Measurements from ENCODE around the gene RNU1-4.
"Not testable (repeated sequence)": the region's sequence is repeated elsewhere in the genome, so short reads cannot be mapped to it uniquely, and the experiment has no call there.

Gene RNU1-4

DNA sequence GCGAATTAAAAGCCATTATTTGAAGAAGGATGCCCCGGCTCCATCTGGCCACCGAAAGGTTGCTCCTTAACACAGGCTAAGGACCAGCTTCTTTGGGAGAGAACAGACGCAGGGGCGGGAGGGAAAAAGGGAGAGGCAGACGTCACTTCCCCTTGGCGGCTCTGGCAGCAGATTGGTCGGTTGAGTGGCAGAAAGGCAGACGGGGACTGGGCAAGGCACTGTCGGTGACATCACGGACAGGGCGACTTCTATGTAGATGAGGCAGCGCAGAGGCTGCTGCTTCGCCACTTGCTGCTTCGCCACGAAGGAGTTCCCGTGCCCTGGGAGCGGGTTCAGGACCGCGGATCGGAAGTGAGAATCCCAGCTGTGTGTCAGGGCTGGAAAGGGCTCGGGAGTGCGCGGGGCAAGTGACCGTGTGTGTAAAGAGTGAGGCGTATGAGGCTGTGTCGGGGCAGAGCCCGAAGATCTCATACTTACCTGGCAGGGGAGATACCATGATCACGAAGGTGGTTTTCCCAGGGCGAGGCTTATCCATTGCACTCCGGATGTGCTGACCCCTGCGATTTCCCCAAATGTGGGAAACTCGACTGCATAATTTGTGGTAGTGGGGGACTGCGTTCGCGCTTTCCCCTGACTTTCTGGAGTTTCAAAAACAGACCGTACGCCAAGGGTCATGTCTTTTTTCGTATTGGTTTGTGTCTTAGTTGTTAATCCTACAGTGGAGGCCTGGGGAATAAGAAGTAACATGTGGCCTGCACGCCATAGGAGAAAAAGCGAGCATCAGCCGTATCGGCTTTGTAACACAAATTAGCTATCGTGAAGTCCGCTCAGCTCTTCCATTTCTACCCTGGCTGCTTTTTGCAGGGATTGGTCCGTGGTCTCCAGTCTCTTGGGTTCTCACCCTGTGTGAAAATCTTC lies at the start of gene RNU1-4:
Gene RNU1-4 (plus strand): TSS at position 470 of the 918 bp plus-strand sequence.
- not testable (repeated sequence) for DNase-seq (ENCODE audit: low spot score)

- not testable (repeated sequence) for DNase-seq (ENCODE audit: low spot score)
Observed at GRCh38 chr1:16690971-16691682, 49.2 kb upstream of the RNU1-4 start.

DNA sequence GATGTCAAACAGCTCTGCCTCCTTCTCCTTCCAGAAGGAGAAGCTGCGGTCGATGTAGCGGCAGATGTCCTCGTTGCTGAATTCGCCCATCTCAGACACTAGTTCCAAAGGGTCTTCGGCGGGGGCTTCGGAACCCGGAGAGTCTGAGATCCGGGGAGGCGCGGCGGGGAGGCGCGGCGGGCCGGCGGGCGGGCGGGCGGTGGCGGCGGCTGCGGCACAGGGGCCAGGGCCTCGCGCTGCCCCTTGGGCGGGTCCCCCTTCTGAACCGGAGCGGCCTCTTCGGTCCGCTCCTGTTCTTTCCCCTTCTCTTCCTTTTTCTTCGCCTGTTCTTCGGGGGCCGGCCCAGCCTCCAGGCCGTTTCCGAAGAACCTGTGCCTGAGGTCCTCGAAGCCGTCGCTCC lies 48.0 kb upstream of the RNU1-4 start:
- DNase-seq (ENCODE audit: low spot score) = not testable (repeated sequence)

DNA sequence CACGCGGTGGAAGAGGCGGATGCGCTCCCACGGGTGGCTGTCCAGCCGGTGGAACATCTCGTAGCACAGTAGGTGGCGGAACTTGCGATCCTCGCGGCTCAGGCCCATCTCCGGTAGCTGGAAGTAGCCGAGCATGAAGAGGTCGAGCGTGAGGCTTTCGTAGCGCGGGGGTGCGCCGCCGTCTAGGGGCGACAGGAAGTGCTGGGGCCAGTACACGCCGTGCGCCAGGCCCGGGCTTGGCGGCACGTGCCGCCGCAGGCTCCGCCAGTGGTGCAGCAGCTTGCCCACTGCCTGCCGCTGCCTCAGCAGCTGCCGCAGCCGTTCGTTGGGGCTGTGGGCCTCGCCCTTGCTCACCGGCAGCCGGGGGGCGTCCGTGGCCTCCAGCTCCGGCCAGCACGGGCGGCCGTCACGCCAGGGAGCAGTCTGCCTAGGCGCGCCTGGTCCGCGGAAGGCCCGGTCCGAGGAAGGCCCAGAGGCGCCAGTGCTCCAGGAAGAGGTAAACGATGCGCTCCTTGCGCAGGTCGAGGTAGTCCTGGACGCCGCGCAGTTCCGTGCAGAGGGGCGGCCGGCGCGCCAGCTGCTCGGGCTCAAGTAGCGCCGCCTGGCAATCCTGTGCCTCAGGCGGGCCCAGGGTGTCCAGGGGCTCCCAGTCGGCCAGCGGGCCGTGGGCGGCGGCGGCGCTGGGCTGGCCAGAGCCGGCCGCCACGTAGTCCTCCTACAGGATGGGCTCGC lies 47.4 kb upstream of the RNU1-4 start:
- not testable (repeated sequence) for DNase-seq (ENCODE audit: low spot score)

GRCh38 chr1:16693449-16694307 lies 46.6 kb upstream of the RNU1-4 start:
- not testable (repeated sequence) for DNase-seq (ENCODE audit: low spot score)

GRCh38 chr1:16694308-16694702 lies 46.0 kb upstream of the RNU1-4 start:
- DNase-seq (ENCODE audit: low spot score) = not testable (repeated sequence)

- DNase-seq (ENCODE audit: low spot score) = not testable (repeated sequence)
Observed at GRCh38 chr1:16696507-16697150, 43.7 kb upstream of the RNU1-4 start.

DNA sequence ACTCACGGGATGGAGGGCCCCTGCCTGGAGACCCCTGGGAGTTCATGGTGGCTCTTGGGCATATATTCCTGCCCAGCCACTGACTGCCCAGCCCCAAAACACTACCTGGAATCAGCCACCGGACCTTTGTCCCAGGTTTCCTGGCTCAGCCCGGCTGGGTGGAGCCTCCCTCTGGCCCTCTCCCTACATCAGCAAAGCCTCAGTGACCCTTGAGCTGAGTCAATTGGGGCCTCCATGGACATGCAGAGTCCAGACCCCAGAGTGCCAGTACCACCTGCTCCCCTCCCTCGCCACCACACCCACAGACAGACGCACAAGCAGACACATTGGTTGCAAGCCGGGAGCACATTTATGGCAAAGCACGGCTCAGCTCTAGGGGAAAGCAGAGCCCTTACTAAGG lies 43.2 kb upstream of the RNU1-4 start:
- not testable (repeated sequence) for DNase-seq (ENCODE audit: low spot score)

- DNase-seq (ENCODE audit: low spot score) = not testable (repeated sequence)
Observed at GRCh38 chr1:16699440-16699839, 40.9 kb upstream of the RNU1-4 start.

GRCh38 chr1:16700138-16700895 lies 40.0 kb upstream of the RNU1-4 start:
- not testable (repeated sequence) for DNase-seq (ENCODE audit: low spot score)

DNA sequence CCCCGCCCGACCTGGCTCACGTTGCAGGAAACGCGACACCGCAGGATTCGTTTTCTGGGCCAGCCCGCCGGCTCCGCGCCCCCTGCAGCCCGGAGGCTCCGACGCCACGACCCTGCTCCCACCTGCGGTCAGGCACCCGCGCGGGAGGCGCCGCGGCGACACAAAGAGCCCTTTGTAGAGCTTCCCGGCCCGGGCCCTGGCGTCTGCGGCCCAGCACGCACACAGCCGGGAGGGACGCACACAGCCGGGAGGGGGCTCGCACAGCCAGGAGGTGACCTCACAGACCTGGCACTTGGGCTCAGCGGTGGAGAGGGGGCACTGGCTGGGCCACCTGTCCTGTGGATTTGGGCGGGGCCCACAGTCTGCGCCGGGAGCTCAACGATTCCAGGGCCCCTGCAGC lies 39.1 kb upstream of the RNU1-4 start:
- not testable (repeated sequence) for DNase-seq (ENCODE audit: low spot score)

GRCh38 chr1:16702280-16702679 lies 38.0 kb upstream of the RNU1-4 start:
- not testable (repeated sequence) for DNase-seq (ENCODE audit: low spot score)

DNA sequence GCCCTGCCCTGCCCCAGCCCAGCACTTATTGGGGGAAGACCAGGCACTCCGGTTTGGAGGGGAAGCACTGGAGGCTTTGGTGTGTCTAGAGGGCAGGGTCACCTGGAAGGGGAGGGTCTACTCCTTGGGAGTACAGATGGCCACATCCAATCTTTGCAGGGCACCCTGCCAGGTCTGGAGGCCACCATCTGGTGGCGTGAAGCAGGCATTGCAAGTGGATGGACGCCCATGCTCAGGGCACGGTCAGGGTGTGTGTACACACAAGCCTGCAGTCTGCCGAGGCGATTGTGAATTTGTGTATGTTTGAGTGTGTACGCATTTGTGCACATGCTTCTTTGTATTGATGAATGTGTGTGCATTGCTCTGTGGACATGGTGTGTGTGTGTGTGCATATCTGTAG lies 37.2 kb upstream of the RNU1-4 start:
- not testable (repeated sequence) for DNase-seq (ENCODE audit: low spot score)

DNA sequence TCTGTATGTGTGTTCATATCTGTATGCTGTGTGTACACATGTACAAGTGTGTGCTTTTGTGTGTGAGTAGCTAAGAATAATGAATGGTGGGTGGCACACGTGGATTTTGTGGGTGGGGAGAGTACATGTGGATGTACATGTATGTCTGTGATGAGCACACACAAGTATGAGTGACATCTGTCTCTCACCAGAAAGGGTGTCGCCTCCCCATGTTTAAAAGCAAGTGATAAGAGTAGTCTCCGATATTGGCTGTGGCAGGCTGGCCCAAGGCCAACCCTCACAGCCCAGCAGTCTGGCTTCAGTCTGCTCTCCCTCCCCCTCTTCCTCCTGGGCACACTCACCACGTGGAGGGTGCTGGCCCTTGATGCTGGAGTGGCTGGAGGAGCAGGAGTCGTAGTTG lies 36.7 kb upstream of the RNU1-4 start:
- not testable (repeated sequence) for DNase-seq (ENCODE audit: low spot score)

- DNase-seq (ENCODE audit: low spot score) = not testable (repeated sequence)
Observed at GRCh38 chr1:16704076-16704475, 36.2 kb upstream of the RNU1-4 start.

DNA sequence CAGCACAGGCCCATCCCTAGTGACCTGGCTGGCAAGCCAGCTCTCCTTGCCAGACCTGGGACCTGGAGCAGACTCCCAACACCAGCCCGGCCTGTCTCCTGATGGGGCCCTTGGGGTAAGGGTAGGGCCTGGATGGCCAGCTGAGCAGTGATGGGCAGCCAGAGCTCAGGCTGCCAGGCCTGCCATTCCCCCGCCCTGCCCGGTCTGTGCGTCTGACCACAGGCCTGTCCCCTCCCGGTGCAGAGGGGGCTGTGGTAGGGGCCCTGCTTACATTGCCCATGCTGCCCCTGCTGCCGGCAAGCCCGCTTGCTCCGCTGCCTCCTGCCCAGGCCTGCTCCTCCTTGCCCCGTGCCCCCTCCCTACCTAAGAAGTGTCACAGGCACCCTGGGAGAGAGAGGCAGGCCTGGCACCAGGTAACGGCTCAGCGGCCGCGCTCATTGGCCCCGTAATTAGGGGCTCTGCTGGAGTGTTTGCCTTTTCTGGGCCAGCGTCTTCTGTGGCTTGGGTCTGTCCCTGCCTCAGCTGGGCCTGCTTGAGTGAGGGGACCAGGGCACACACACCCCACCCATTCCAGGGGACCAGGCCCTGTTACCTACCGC lies 35.7 kb upstream of the RNU1-4 start:
- DNase-seq (ENCODE audit: low spot score) = not testable (repeated sequence)

DNA sequence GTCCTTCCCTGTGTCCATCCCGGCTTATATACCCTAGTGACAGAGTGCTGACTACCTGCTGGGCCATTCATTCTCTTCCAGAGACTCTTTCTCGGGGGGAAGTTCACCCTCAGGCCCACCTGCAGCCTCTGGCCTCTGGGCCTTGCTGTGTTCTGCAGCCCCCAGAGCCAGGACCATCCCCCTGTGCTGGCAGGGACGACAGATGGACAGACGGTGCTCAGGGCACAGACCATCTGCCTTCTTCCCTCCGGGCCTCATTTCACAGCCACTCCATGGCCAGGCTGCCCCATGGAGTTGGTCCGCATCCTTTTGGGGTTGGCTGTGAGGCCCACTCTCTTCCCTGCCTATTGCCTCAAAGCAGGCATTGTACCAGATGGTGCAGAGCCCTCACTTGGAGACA lies 34.0 kb upstream of the RNU1-4 start:
- not testable (repeated sequence) for DNase-seq (ENCODE audit: low spot score)

DNA sequence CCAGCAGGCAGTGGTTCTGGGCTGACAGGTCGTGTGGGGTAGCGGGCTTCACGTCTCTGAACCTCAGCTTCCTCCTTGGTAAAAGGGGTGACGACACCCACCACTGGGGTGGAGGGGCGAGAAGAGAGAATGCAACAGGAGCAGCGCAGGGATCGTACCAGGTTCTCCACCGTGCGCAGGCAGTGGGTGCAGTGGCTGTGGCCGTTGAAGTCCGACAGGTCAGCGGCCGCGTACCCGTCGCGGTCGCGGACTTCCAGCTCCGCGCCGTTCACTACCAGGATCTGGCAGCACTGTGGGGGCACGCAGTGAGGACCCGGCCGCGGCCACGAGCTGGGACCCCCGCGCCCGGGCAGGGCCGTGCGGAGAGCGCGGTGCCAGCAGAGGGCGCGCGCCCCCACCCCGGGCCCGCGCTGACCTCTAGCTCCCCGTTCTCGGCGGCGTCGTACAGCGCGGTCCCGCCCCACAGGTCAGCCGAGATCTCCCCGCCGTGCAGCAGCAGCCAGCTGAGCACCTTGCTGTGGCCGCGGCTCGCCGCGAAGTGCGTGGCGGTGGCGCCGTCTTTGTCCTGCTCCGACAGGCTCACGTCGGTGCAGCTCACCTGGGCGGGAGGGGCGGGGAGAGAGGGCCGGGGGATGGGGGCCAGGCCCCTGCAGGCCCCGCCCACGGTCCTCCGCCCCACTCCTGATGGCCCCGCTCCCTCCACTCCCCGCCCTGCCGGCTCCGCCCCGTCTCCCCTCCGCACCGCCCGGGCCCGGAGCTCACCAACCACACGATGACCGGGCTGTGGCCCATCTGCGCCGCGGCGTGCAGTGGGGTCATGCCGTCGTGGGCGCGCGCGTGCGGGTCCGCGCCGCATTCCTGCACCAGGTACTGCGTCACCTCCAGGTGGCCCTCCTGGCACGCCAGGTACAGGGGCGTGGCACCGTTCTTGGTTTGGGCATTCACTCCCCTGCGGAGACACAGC lies 32.9 kb upstream of the RNU1-4 start:
- not testable (repeated sequence) for DNase-seq (ENCODE audit: low spot score)

Data from GM03348 (cell line).